Measurements from ENCODE around the gene ZNF483. TPM values are rescaled to one million over a fixed set of nuclear protein-coding genes. Genes with fewer than 3 reads are reported as not detected.
A peak's percentile ranks its signal among the peaks of the same experiment; 100 is the strongest.

Gene ZNF483
- total RNA-seq, 3 donors from 2014 or later (not counting 1 experiment from before 2014, with no cell fraction given), result 5.7 to 7.4 (median 5.8) TPM

DNA sequence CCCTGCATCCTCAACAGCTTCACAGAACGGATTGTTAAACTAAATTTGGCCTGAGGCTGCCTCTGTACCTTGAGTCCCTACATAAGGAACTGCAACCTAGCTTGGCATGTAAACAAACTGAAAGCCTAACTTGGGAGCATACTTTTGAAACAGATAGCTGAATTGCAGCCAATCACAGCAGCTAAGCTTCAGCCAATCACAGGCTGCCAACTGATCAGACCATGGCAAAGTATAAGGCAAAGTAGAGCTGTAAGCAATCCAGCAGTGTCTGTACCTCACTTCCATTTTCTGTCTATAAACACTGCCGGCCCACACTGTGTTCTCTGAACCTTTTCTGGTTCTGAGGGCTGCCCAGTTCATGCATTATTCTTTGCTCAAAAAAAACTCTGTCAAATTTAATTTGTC, 8.9 kb upstream of the ZNF483 start:
- H3K27ac Mint-ChIP-seq, result no peak overlapping the region
- H3K4me1 ChIP-seq (ENCODE audit: control insufficient read depth, insufficient read depth, low read length), result no peaks in the 10 kb centered on the region
- no peak overlapping the region for H3K4me3 Mint-ChIP-seq
- H3K9me3 Mint-ChIP-seq, result no peaks in the 10 kb centered on the region
- no peaks in the 10 kb centered on the region for H3K27me3 ChIP-seq (ENCODE audit: control insufficient read depth, insufficient read depth, low read length)
- H3K4me1 Mint-ChIP-seq, result no peaks in the 10 kb centered on the region
- H3K9me3 ChIP-seq (ENCODE audit: control insufficient read depth, insufficient read depth, low read length), result no peaks in the 10 kb centered on the region
- no peaks in the 10 kb centered on the region for H3K36me3 Mint-ChIP-seq
- DNase-seq, result no peak
- 86% methylated on average over 2 of the region's 2 CpGs for WGBS (ENCODE audit: insufficient coverage)
- H3K36me3 ChIP-seq (ENCODE audit: control insufficient read depth, insufficient read depth, low read length), result no peaks in the 10 kb centered on the region
- no peak overlapping the region for H3K27ac ChIP-seq (ENCODE audit: low read length)
- no peak for ATAC-seq
- intact Hi-C loops (cut with micrococcal nuclease), result no loop called here
- no peak overlapping the region for H3K4me3 ChIP-seq (ENCODE audit: low read length)
- TF ChIP-seq, protein P1, sequence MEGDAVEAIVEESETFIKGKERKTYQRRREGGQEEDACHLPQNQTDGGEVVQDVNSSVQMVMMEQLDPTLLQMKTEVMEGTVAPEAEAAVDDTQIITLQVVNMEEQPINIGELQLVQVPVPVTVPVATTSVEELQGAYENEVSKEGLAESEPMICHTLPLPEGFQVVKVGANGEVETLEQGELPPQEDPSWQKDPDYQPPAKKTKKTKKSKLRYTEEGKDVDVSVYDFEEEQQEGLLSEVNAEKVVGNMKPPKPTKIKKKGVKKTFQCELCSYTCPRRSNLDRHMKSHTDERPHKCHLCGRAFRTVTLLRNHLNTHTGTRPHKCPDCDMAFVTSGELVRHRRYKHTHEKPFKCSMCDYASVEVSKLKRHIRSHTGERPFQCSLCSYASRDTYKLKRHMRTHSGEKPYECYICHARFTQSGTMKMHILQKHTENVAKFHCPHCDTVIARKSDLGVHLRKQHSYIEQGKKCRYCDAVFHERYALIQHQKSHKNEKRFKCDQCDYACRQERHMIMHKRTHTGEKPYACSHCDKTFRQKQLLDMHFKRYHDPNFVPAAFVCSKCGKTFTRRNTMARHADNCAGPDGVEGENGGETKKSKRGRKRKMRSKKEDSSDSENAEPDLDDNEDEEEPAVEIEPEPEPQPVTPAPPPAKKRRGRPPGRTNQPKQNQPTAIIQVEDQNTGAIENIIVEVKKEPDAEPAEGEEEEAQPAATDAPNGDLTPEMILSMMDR (IDR thresholded peaks at IDR 0.05), result no peak
- H3K27me3 Mint-ChIP-seq (ENCODE audit: low read depth in 2 of 2), result peaks cover 15 to 19% of the 10 kb centered on the region in 2 donors

DNA sequence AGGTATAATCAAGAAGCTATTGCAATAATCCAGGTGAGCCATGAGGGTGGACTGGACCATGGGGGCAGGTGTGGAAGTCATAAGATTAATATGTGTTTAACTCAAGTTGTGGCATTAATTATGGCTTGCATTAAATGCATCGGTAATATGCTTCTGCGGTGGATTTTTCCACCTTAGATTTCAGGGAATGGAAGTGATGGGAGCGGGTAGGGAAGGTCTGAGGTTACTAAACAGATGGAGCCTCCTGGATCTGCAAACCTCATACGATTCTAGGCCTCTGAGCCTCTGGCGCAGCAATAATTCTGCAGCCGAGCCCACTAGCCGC, 286 bp upstream of the ZNF483 start:
- Mint-ChIP-seq H3K4me3 (peak overlapping the region; percentile 90), H3K9me3 (no peaks in the 10 kb centered on the region), H3K27ac (peak overlapping the region; percentile 27 to 81), H3K36me3 (no peaks in the 10 kb centered on the region), H3K4me1 (peaks cover 16 to 20% of the 10 kb centered on the region in 2 donors), H3K27me3 (ENCODE audit: low read depth in 2 of 2) (peaks cover 0 to 26% of the 10 kb centered on the region in 2 donors)
- intact Hi-C loops (cut with micrococcal nuclease), result no loop called here
- no peak for ATAC-seq
- 40% methylated on average over 7 of the region's 7 CpGs for WGBS (ENCODE audit: insufficient coverage)
- TF ChIP-seq, protein P1 (IDR thresholded peaks at IDR 0.05), result no peak
- Histone ChIP-seq H3K36me3 (ENCODE audit: control insufficient read depth, insufficient read depth, low read length) (no peaks in the 10 kb centered on the region), H3K4me3 (ENCODE audit: low read length) (peak overlapping the region; percentile 82), H3K9me3 (ENCODE audit: control insufficient read depth, insufficient read depth, low read length) (no peaks in the 10 kb centered on the region), H3K27me3 (ENCODE audit: control insufficient read depth, insufficient read depth, low read length) (peaks cover 5% of the 10 kb centered on the region), H3K27ac (ENCODE audit: low read length) (no peak overlapping the region), H3K4me1 (ENCODE audit: control insufficient read depth, insufficient read depth, low read length) (peaks cover 15% of the 10 kb centered on the region)
- DNase-seq, result no peak

DNA sequence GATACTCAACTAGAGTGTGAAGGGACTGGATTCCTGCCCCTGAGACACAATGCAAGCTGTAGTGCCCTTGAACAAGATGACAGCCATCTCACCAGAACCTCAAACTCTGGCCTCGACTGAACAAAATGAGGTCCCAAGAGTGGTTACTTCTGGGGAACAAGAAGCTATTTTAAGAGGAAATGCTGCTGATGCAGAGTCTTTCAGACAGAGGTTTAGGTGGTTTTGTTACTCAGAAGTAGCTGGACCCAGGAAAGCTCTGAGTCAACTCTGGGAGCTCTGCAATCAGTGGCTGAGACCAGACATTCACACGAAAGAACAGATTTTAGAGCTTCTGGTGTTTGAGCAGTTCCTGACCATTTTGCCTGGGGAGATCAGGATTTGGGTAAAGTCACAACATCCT, 2.4 kb downstream of the ZNF483 start:
- Mint-ChIP-seq H3K9me3 (no peaks in the 10 kb centered on the region), H3K4me3 (no peak overlapping the region), H3K27me3 (ENCODE audit: low read depth in 2 of 2) (peaks cover 0 to 17% of the 10 kb centered on the region in 2 donors), H3K4me1 (peaks cover 16 to 20% of the 10 kb centered on the region in 2 donors), H3K27ac (no peak overlapping the region), H3K36me3 (no peaks in the 10 kb centered on the region)
- intact Hi-C loops (cut with micrococcal nuclease), result no loop called here
- peaks cover 5% of the 10 kb centered on the region for H3K27me3 ChIP-seq (ENCODE audit: control insufficient read depth, insufficient read depth, low read length)
- no peaks in the 10 kb centered on the region for H3K36me3 ChIP-seq (ENCODE audit: control insufficient read depth, insufficient read depth, low read length)
- no peak for ATAC-seq
- DNase-seq, result no peak
- TF ChIP-seq, protein P1 (IDR thresholded peaks at IDR 0.05), result no peak
- peaks cover 15% of the 10 kb centered on the region for H3K4me1 ChIP-seq (ENCODE audit: control insufficient read depth, insufficient read depth, low read length)
- peaks cover 4% of the 10 kb centered on the region for H3K9me3 ChIP-seq (ENCODE audit: control insufficient read depth, insufficient read depth, low read length)
- 76% methylated on average over 2 of the region's 2 CpGs for WGBS (ENCODE audit: insufficient coverage)
- no peak overlapping the region for H3K4me3 ChIP-seq (ENCODE audit: low read length)
- H3K27ac ChIP-seq (ENCODE audit: low read length), result no peak overlapping the region

DNA sequence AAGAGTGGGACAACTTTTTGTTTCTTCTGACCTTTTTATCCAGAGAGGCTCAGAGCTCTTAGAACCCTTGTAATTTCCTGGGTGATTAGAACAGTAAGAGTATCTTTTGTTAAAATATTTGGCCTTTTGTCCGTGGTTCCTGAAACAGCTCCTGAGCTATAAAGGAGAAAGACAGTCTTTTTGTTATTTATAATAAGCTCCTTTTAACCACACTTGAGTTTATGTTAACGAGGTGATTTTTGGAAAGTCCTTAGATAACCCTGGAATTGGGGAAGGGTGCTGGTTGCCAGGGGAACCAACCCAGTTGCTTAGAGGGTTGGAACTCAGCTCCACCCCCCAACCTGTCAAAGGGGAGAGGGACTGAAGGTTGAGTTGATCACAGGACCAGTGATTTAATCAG, 4.8 kb downstream of the ZNF483 start:
- H3K9me3 Mint-ChIP-seq, result peaks cover 2 to 3% of the 10 kb centered on the region in 2 donors
- TF ChIP-seq, protein P1 (IDR thresholded peaks at IDR 0.05), result no peak
- ATAC-seq, result no peak
- no peaks in the 10 kb centered on the region for H3K36me3 ChIP-seq (ENCODE audit: control insufficient read depth, insufficient read depth, low read length)
- no peak overlapping the region for H3K4me3 Mint-ChIP-seq
- no peak overlapping the region for H3K27ac ChIP-seq (ENCODE audit: low read length)
- H3K27me3 Mint-ChIP-seq (ENCODE audit: low read depth in 2 of 2), result peaks cover 0 to 9% of the 10 kb centered on the region in 2 donors
- no peaks in the 10 kb centered on the region for H3K36me3 Mint-ChIP-seq
- peaks cover 3% of the 10 kb centered on the region for H3K27me3 ChIP-seq (ENCODE audit: control insufficient read depth, insufficient read depth, low read length)
- H3K4me3 ChIP-seq (ENCODE audit: low read length), result no peak overlapping the region
- H3K9me3 ChIP-seq (ENCODE audit: control insufficient read depth, insufficient read depth, low read length), result peaks cover 4% of the 10 kb centered on the region
- H3K4me1 Mint-ChIP-seq, result peaks cover 11 to 14% of the 10 kb centered on the region in 2 donors
- no peak overlapping the region for H3K27ac Mint-ChIP-seq
- peaks cover 14% of the 10 kb centered on the region for H3K4me1 ChIP-seq (ENCODE audit: control insufficient read depth, insufficient read depth, low read length)
- WGBS (ENCODE audit: insufficient coverage), result 88% methylated on average over 1 of the region's 2 CpGs
- DNase-seq, result no peak
- intact Hi-C loops (cut with micrococcal nuclease), result no loop called here
